ENCODE measurements around the gene PSPH. TPM values are rescaled to one million over a fixed set of nuclear protein-coding genes. Genes with fewer than 3 reads are reported as not detected.

PSPH gene
- polyA plus RNA-seq, 1 donor (not counting 4 experiments of a cell fraction or from before 2014, with no cell fraction given) = 21.6 TPM

- Histone ChIP-seq H4K20me1 (ENCODE audit: control insufficient read depth, extremely low read depth, insufficient read depth, low read length) (no peaks in the 10 kb centered on the region), H3K36me3 (ENCODE audit: control insufficient read depth in 2 of 2, extremely low read depth in 1 of 2, insufficient read depth in 2 of 2, low read length in 2 of 2) (peaks cover 0 to 2% of the 10 kb centered on the region in 2 experiments), H3K9ac (ENCODE audit: control insufficient read depth, extremely low read depth, insufficient read depth, low read length) (no peak overlapping the region), H3K27me3 (ENCODE audit: control insufficient read depth, extremely low read depth, insufficient read depth, low read length) (no peaks in the 10 kb centered on the region), H2AFZ (ENCODE audit: control insufficient read depth, low read length) (no peak overlapping the region), H3K27ac (ENCODE audit: control insufficient read depth, insufficient read depth, low read length) (no peak overlapping the region), H3K9me3 (ENCODE audit: control insufficient read depth, low read depth, low read length) (no peaks in the 10 kb centered on the region), H3K79me2 (ENCODE audit: control insufficient read depth, insufficient read depth, low read length) (peaks cover 17% of the 10 kb centered on the region), H3K4me1 (ENCODE audit: control insufficient read depth, extremely low read depth, insufficient read depth, low read length) (no peaks in the 10 kb centered on the region), H3K4me2 (ENCODE audit: control insufficient read depth, extremely low read depth, insufficient read depth, low read depth, low read length) (no peak overlapping the region), H3K4me3 (ENCODE audit: control insufficient read depth in 2 of 3, extremely low read depth in 1 of 3, insufficient read depth in 2 of 3, low read depth in 1 of 3, low read length in 3 of 3) (no peak overlapping the region), H3K9me1 (ENCODE audit: control insufficient read depth, extremely low read depth, insufficient read depth, low read length) (peaks cover 3% of the 10 kb centered on the region)
- dilution Hi-C loops (cut with MboI; ENCODE audit: extremely low pct_ligation_motif_present, low sequenced_read_pairs) = no loop called here
- TF ChIP-seq CTCF (optimal IDR thresholded peaks at IDR 0.05 in 1 of 3, IDR thresholded peaks at IDR 0.05 in 1 of 3, conservative IDR thresholded peaks at IDR 0.05 in 1 of 3; ENCODE audit: extremely low read depth in 1 of 3, insufficient read depth in 2 of 3, low read length in 3 of 3) (no peak), EZH2 (IDR thresholded peaks at IDR 0.05; ENCODE audit: low read length) (no peak)
- FAIRE-seq (no peak), DNase-seq (ENCODE audit: low read depth, low spot score) (no peak)
These were observed 80.3 kb downstream of the PSPH start for GRCh38 chr7:55970978-55971377.

GRCh38 chr7:55970561-55970960 lies 80.7 kb downstream of the PSPH start:
- Histone ChIP-seq H3K9me1 (ENCODE audit: control insufficient read depth, extremely low read depth, insufficient read depth, low read length) (peaks cover 3% of the 10 kb centered on the region), H3K4me2 (ENCODE audit: control insufficient read depth, extremely low read depth, insufficient read depth, low read depth, low read length) (no peak overlapping the region), H4K20me1 (ENCODE audit: control insufficient read depth, extremely low read depth, insufficient read depth, low read length) (no peaks in the 10 kb centered on the region), H2AFZ (ENCODE audit: control insufficient read depth, low read length) (no peak overlapping the region), H3K9ac (ENCODE audit: control insufficient read depth, extremely low read depth, insufficient read depth, low read length) (no peak overlapping the region), H3K79me2 (ENCODE audit: control insufficient read depth, insufficient read depth, low read length) (peaks cover 17% of the 10 kb centered on the region), H3K36me3 (ENCODE audit: control insufficient read depth in 2 of 2, extremely low read depth in 1 of 2, insufficient read depth in 2 of 2, low read length in 2 of 2) (peaks cover 0 to 2% of the 10 kb centered on the region in 2 experiments), H3K27ac (ENCODE audit: control insufficient read depth, insufficient read depth, low read length) (no peak overlapping the region), H3K27me3 (ENCODE audit: control insufficient read depth, extremely low read depth, insufficient read depth, low read length) (no peaks in the 10 kb centered on the region), H3K4me1 (ENCODE audit: control insufficient read depth, extremely low read depth, insufficient read depth, low read length) (peaks cover 4% of the 10 kb centered on the region), H3K4me3 (ENCODE audit: control insufficient read depth in 2 of 3, extremely low read depth in 1 of 3, insufficient read depth in 2 of 3, low read depth in 1 of 3, low read length in 3 of 3) (no peak overlapping the region), H3K9me3 (ENCODE audit: control insufficient read depth, low read depth, low read length) (no peaks in the 10 kb centered on the region)
- TF ChIP-seq EZH2 (IDR thresholded peaks at IDR 0.05; ENCODE audit: low read length) (no peak), CTCF (optimal IDR thresholded peaks at IDR 0.05 in 1 of 3, IDR thresholded peaks at IDR 0.05 in 1 of 3, conservative IDR thresholded peaks at IDR 0.05 in 1 of 3; ENCODE audit: extremely low read depth in 1 of 3, insufficient read depth in 2 of 3, low read length in 3 of 3) (no peak)
- dilution Hi-C loops (cut with MboI; ENCODE audit: extremely low pct_ligation_motif_present, low sequenced_read_pairs) = no loop called here
- FAIRE-seq = no peak
- no peak for DNase-seq (ENCODE audit: low read depth, low spot score)

Data from keratinocyte (primary cell).